Stimulated activated CD4-positive, alpha-beta T cell treated with anti-CD3 and anti-CD28 coated beads, Interleukin-2, amount 100 ng/mL, for 48 hours (primary cell): ENCODE data around the gene INTS2.
"Not testable (repeated sequence)": the region's sequence is repeated elsewhere in the genome, so short reads cannot be mapped to it uniquely, and the experiment has no call there.

Source experiments
- DNase-seq, 2 donors: peaks; one replicate each; pipeline ENCODE4 v3.0.0-alpha.2; 2020

Gene INTS2

DNA sequence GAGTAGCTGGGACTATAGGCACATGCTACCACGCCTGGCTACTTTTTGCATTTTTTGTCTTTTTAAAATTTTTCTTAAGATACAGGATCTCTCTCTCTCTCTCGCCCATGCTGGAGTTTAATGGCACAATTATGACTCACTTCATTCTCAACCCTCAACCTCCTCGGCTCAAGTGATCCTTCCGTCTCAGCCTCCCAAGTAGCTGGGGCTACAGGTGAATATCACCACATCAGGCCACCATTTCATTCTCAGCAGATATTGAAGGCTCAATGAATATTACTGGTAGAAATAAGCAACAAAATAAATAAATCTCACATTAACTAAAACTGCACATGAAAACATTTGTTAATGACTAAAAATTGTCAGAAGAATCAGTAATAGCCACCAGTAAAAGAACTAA, 106.1 kb downstream of the INTS2 start:
- DNase-seq = no peak

DNA sequence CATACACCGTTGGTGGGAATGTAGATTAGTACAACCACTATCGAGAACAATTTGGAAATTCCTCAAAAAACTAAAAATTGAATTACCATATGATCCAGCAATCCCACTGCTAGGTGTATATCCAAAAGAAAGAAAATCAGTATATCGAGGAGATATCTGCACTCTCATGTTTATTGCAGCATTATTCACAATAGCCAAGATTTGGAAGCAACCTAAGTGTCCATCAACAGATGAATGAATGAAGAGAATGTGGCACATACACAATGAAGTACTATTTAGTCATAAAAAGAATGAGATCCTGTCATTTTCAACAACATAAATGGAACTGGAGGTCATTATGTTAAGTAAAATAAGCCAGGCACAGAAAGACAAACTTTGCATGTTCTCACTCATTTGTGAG, 108.5 kb downstream of the INTS2 start:
- not testable (repeated sequence) for DNase-seq

DNA sequence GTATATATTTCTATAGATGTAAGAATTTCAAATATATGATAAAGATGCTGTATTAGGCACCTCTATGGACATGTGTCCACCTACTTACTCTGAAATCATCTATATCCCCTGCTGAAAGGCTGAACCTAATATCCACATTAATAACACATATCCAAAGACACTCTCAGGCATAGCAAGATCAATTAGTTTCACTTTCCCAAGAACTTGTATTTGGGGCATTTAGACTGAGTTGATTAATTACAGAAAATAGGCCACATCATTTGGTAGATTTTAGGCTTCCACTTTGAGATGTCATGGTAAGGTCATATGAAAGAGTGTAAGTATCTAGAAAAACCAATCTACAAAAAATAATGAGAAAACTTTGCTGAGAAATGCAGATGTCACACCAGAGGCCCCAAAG, 109.6 kb downstream of the INTS2 start:
- no peak for DNase-seq

DNA sequence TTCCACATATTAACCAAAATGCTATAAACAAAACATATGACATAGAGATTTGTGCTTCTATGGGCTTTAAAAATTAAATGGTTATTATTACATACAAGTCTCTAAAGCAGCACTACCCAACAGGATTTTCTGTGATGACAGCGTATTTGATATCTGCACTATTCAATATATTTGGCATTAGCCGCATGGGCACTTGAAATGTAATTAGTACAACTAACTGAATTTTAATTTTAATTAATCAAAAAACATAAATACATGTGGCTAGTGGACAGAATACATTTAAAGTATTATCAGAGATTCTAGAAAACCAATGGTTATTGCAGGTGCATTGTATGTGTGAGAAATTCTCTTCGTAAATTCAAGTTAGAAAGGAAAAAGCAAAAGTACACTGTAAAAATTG, 110.3 kb downstream of the INTS2 start:
- no peak for DNase-seq

DNA sequence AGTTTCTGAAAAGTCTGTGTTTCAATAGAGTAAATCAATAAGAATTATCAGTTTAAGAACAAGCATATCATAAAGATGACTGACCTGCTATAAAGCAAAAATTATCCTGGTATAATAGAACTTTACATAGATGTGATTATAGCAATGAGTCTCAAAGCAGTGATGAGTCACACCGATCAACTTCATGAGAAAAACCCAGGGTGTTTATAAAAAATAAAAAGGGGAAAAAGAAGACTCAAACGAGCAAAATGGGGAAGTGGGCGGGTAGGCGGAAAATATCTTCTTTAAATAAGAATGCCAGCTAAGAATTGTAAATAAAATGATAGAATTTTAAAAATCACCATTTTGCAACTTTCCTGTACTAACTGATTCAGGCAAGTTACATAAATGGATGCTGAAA, 111.2 kb downstream of the INTS2 start:
- DNase-seq = no peak

DNA sequence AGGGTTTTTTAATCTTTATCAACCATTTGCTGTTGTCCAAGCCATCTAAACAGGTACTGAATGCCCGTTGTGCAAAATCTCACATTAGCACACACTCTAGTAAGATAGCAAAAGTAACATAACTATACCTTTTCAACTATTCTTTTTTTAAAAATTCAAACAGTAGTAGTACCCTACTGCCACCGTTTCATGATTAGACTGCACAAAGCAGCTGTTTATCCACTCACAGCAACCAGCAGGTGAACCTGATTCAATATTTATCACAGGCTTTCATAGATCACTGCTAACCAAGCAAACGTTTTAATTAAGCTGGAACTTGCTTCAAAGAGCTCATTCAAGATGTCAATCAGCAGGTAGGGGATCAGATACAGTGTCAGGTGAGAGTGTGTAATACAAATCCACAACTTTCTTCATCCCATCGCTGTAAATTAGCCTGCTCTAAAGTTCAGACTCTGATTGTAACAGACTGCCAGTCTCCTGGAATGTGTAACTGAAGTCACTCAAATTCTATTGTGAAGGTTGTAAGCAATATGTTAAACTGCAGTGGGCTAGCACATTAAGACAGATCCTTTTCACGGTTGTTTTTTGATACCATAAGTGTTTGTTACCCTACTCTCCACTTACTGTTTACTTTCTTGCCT, 111.8 kb downstream of the INTS2 start:
- no peak for DNase-seq
